Measurements from ENCODE around the gene PCSK6.

PCSK6 gene

DNA sequence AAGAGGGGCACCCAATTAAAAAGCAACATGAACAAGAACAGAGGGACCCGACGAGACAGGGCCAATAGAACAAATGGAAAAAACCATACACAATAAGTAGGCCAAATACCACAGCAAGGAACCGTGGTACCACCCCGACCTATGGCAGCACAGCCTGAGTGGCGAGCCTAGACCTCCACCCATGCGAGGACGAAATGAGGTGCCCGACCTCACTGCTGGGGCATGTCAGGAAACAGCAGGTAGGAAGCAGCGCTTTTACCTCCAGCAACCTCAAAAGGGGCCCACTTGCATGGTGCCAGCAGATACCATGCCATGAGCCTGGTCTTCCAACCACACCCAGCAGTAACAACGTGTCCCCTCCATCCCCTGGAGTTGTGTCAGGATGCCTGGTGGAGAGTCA is 77.9 kb downstream of the PCSK6 start:
- no peak overlapping the region for H3K27ac ChIP-seq (replicated peaks)
- no peak for TF ChIP-seq POLR2AphosphoS5 (IDR thresholded peaks at IDR 0.05; ENCODE audit: low read depth)
- TF ChIP-seq, protein P1, sequence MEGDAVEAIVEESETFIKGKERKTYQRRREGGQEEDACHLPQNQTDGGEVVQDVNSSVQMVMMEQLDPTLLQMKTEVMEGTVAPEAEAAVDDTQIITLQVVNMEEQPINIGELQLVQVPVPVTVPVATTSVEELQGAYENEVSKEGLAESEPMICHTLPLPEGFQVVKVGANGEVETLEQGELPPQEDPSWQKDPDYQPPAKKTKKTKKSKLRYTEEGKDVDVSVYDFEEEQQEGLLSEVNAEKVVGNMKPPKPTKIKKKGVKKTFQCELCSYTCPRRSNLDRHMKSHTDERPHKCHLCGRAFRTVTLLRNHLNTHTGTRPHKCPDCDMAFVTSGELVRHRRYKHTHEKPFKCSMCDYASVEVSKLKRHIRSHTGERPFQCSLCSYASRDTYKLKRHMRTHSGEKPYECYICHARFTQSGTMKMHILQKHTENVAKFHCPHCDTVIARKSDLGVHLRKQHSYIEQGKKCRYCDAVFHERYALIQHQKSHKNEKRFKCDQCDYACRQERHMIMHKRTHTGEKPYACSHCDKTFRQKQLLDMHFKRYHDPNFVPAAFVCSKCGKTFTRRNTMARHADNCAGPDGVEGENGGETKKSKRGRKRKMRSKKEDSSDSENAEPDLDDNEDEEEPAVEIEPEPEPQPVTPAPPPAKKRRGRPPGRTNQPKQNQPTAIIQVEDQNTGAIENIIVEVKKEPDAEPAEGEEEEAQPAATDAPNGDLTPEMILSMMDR (IDR thresholded peaks at IDR 0.05; ENCODE audit: insufficient read depth, low read length): no peak
- no peak for TF ChIP-seq SPI1 (IDR thresholded peaks at IDR 0.05; ENCODE audit: borderline replicate concordance, low read depth)
- TF ChIP-seq, protein P2, sequence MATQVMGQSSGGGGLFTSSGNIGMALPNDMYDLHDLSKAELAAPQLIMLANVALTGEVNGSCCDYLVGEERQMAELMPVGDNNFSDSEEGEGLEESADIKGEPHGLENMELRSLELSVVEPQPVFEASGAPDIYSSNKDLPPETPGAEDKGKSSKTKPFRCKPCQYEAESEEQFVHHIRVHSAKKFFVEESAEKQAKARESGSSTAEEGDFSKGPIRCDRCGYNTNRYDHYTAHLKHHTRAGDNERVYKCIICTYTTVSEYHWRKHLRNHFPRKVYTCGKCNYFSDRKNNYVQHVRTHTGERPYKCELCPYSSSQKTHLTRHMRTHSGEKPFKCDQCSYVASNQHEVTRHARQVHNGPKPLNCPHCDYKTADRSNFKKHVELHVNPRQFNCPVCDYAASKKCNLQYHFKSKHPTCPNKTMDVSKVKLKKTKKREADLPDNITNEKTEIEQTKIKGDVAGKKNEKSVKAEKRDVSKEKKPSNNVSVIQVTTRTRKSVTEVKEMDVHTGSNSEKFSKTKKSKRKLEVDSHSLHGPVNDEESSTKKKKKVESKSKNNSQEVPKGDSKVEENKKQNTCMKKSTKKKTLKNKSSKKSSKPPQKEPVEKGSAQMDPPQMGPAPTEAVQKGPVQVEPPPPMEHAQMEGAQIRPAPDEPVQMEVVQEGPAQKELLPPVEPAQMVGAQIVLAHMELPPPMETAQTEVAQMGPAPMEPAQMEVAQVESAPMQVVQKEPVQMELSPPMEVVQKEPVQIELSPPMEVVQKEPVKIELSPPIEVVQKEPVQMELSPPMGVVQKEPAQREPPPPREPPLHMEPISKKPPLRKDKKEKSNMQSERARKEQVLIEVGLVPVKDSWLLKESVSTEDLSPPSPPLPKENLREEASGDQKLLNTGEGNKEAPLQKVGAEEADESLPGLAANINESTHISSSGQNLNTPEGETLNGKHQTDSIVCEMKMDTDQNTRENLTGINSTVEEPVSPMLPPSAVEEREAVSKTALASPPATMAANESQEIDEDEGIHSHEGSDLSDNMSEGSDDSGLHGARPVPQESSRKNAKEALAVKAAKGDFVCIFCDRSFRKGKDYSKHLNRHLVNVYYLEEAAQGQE (IDR thresholded peaks at IDR 0.05; ENCODE audit: insufficient replicate concordance, low read depth): no peak
- no peak for TF ChIP-seq GABPA (IDR thresholded peaks at IDR 0.05; ENCODE audit: low read depth)
- no peaks in the 10 kb centered on the region for H3K27me3 ChIP-seq (ENCODE audit: insufficient read depth, poor library complexity, severe bottlenecking)
- H3K4me3 ChIP-seq (replicated peaks; ENCODE audit: insufficient read depth, low read length): no peak overlapping the region
- DNase-seq (ENCODE audit: low read depth in 1 of 2, low spot score in 1 of 2): no peak

DNA sequence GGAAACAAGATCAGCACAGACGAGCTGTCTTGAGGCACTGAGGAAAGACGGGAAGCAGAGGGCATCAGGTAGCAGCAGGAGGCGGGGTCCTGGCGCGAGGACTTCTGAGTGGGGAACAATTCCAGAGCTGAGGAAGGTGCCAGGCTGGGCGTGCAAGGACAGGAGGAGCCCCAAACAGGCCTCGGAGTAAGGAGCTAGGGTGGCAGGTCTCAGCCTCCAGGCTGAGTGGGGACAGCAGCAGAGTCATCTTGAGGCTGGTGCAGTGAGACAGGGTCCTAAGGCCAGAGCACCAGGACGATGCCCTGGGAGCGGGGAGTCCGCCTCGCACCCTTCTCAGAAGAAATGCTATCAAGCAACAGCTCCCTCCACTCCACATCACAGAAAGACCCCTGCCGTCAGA is 78.4 kb downstream of the PCSK6 start:
- no peak for DNase-seq (ENCODE audit: low read depth in 1 of 2, low spot score in 1 of 2)

DNA sequence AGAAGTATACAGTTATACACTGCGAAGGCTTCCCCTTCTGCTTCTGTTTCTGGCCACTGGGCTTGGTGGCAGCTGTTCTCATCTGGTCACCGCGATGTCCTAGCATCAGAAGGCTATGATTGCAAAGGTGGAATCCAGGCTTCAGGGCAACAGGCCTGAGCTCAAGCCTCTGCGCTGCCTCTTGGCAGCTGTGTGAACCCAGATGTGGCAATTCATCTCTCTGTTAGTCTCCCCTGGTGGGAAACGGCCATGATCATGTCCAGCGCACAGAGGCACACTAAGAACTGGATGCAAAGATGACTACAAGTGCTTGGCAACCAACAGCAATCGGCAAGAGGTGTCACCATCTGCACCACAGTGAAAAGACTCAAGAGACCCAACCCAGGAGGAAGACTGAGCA is 78.9 kb downstream of the PCSK6 start:
- Histone ChIP-seq H3K27ac (replicated peaks) (no peak overlapping the region), H3K27me3 (ENCODE audit: insufficient read depth, poor library complexity, severe bottlenecking) (no peaks in the 10 kb centered on the region), H3K4me3 (replicated peaks; ENCODE audit: insufficient read depth, low read length) (no peak overlapping the region)
- TF ChIP-seq, protein P1 (IDR thresholded peaks at IDR 0.05; ENCODE audit: insufficient read depth, low read length): no peak
- TF ChIP-seq SPI1 (IDR thresholded peaks at IDR 0.05; ENCODE audit: borderline replicate concordance, low read depth) (no peak), GABPA (IDR thresholded peaks at IDR 0.05; ENCODE audit: low read depth) (no peak), POLR2AphosphoS5 (IDR thresholded peaks at IDR 0.05; ENCODE audit: low read depth) (no peak)
- TF ChIP-seq, protein P2 (IDR thresholded peaks at IDR 0.05; ENCODE audit: insufficient replicate concordance, low read depth): no peak
- DNase-seq (ENCODE audit: low read depth in 1 of 2, low spot score in 1 of 2): no peak

More for the DNA sequence above, 78.4 kb downstream of the PCSK6 start:
- Histone ChIP-seq H3K27ac (replicated peaks) (no peak overlapping the region), H3K4me3 (replicated peaks; ENCODE audit: insufficient read depth, low read length) (no peak overlapping the region), H3K27me3 (ENCODE audit: insufficient read depth, poor library complexity, severe bottlenecking) (no peaks in the 10 kb centered on the region)
- TF ChIP-seq SPI1 (IDR thresholded peaks at IDR 0.05; ENCODE audit: borderline replicate concordance, low read depth) (no peak), GABPA (IDR thresholded peaks at IDR 0.05; ENCODE audit: low read depth) (no peak), POLR2AphosphoS5 (IDR thresholded peaks at IDR 0.05; ENCODE audit: low read depth) (no peak)
- TF ChIP-seq, protein P1 (IDR thresholded peaks at IDR 0.05; ENCODE audit: insufficient read depth, low read length): no peak
- TF ChIP-seq, protein P2 (IDR thresholded peaks at IDR 0.05; ENCODE audit: insufficient replicate concordance, low read depth): no peak

Measured in HL-60 (cell line).